NCI-H2227 treated with DMSO at 0.1 percent for 48 hours (cell line): Measurements from ENCODE around the gene TMEM204.

Experiments
- DNase-seq: peaks from one replicate; lab custom pipeline; 2025; lab: John Stamatoyannopoulos, UW

Gene TMEM204

DNA sequence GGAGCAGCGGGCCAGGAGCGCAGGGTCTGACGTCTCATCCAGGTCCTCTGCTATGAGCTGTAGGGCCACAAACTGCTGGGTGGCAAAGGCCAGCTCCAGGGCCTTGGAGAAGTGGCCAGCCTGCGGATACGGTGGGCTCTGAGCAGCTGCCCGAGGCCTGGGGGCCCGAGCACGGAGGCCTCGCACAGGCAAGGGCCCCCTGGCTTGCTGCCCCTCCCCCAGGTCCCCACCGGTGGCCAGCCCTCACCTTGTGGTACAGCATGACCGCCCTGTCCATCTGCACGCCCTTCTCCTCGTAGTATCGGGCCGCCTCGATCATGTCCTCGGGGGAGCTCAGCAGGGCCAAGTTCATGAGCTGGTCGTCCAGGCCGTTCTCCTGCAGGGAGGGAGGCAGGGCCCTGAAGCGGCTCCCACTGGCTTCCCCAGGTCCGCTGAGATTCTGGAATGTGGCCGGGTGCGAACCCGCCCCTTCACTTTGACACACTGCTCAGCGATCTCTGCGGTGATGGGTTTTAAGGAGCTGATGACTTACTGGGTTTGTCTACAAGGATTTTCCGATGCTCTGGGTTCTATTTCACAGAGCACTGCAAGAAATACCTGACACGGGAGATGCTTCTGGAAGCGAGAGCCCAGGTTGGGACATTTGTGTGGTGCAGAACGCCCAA is 9.8 kb upstream of the TMEM204 start:
- no peak for DNase-seq

DNA sequence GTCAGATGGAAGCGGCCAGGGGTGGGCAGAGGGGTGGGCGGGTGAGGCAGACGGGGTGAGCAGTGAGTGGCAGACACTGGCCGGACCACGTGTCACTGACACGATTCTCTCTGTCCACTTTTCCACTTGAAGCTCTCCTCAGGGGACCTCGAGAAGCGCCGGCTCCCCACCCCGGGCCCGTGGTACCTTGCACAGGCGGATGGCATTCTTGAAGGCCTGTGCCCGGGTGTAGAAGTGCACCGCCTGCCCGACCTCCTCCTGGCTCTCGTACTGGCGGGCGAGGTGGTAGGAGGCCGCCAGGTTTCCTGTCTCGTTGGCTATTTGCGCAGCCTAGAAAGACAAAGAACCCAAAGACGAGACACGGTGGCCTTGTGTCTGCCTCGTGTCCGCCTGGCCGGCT is 9.1 kb upstream of the TMEM204 start:
- DNase-seq, result no peak

DNA sequence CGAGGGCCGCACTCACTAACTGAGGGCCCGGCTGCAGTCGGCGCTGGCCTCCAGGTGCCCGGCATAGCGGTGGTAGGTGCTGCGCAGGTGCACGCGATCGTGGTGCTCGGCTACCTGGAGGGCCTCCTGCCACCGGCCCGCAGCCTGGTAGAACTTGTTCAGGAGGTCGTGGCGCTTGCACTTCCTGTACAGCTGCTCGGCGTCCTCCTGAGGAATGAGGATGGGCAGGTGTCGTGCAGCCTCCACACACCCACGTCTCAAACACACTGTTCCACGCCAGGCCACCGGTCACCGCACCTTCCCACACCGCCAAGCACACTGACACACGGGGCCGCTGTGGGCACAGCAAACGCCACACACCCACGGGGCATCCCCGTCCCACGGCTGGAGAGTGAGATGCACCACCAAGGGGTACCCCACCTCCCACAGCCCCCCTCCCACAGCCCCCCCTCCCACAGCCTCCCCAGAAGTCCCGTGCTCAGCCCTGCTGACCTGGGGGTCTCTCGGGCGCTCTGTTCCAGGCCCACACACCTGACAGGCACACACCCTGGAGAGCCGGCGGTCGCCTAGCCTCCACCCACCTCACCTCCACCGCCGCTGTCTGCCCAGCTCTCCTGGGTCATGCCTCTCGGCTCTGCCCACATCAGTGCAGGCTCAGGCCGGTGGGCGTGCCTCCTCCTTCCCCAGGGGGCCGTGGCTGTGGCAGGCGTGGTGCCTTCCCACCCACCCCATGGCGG is 7.4 kb upstream of the TMEM204 start:
- DNase-seq, result no peak

DNA sequence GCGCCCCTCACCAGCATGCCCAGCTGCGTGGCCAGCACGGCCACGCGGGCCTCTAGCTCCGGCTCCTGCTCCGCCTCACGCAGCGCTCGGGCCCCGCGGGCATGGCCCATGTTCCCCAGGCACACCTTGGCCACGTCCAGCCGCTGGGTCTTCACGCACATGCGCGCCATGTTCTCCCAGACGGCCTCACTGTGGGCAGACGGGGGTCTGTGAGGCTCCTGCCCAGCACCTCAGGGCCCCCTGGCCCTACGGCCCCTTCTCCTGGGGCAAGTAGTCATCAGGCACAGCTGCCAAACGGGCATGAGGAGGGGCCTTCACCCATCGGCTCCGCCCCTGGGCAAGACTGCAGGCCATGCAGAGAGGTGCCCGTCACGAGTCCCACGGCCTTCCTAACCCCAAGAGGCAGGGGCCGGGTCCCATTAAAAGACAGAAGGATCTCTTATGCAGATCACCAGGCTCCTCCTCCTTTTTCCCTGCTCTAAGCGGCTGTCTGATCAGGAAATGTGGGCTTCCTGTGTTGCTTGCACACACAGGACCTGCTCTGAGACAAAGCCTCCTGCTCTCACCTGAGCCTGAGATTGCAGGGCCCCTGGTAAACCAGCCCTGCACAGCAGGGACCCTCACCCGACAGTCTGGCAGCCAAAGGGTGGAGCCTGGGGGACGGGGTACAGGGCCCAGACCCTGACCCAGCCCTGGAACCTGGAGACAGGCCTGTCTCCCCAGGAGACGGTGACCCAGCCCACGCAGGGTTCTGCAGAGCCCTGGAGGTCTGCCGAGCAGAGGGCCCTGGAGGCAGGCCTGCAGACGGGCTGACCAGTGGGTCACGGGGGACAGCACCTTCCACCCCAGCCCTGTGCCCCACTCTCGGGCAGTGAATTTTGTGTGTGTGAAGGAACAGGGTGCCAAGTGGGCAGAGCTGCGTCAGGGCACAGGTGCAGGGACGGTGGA is 6.6 kb upstream of the TMEM204 start:
- DNase-seq, result no peak

DNA sequence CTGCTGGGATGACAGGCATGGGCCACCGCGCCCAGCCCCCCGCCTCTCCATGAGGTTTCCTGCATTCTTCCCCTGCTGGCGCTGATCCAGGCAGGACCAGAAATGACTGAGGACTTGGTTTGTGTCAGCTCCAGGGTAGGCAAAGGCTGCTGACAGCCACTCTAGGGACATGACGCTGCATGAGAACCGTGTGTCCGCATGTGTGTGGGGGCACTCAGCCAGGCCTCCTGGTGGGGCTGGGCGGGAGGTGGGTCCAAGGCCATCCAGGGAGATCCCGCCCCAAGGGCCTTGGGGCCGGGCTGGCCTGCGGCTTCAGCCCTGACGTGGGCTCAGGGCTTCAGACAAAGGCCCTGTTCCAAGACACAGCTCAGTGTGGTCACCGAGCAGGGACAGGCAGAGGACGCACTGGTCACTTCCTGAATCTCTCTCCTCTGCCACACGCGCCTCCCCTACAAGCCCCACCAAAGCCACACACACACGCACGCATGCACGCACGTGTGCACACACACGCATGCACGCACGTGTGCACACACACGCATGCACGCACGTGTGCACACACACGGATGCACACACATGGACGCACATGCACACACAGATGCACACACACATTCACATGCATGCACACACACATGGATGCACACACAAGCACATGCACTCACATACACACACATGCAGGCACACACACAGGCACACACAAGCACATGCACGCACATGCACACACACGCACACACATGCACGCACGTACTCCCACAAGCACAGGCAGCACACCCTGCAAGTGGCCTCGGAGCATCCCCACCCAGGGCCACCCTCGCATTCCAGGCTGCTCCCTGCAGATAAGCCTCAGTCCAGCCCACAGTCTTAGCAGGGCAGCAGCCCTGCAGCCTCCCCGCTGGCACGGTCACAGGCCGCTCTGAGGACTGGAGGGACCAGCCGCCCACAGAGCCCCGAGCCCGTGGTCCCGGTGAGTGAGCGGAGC is 5.3 kb upstream of the TMEM204 start:
- DNase-seq, result no peak

DNA sequence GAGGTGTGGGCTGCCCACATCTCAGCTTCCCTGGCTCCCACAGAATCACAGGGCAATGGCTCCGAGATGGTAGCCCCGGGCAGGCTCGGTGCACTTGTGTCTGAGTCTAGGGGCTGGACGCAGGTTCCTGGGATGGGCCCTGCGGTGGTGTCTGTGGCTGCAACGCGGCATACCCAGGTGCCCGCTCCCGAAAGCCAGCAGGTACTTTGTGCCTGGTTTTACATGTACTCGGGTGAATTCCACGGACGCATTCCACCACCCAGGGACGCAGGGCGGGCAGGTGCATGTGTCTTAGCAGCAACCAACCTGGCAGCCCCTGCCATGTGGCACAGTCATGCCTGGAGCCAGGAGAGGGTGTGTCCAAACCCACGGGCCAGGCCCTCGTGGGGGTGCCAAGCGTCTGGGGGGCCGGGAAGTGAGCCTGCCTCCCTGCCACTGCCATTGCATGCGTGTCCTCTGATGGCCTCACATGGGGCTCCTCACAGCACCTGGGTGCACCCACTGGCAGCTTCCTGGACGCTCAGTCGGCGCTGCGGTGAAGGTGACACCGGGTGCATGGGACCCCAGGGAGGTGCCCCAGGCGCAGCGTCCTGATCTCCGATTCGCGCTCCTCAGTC is 4.4 kb upstream of the TMEM204 start:
- no peak for DNase-seq

DNA sequence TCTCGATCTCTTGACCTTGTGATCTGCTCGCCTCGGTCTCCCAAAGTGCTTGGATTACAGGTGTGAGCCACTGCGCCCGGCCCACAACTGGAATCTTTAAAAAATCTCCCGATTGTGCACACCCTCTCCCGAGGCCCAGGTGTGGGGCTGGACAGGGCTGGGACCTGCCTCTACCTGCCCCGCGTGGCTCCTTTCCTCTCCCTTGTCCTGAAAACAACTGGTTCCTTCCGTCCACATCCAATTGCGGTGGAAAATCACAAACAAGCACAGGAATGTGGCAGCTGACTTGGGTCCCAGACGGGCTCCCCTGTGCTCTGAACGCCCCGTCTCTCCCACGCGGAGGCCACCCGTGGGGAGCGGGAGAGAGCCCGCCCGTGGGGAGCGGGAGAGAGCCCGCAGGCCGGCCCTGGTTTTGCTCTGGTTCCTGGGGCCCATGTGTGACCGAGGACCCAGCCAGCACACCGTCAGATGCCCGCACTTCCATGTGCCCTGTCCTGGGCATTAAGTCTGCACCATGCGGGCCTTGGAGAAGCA is 3.0 kb upstream of the TMEM204 start:
- DNase-seq, result no peak

DNA sequence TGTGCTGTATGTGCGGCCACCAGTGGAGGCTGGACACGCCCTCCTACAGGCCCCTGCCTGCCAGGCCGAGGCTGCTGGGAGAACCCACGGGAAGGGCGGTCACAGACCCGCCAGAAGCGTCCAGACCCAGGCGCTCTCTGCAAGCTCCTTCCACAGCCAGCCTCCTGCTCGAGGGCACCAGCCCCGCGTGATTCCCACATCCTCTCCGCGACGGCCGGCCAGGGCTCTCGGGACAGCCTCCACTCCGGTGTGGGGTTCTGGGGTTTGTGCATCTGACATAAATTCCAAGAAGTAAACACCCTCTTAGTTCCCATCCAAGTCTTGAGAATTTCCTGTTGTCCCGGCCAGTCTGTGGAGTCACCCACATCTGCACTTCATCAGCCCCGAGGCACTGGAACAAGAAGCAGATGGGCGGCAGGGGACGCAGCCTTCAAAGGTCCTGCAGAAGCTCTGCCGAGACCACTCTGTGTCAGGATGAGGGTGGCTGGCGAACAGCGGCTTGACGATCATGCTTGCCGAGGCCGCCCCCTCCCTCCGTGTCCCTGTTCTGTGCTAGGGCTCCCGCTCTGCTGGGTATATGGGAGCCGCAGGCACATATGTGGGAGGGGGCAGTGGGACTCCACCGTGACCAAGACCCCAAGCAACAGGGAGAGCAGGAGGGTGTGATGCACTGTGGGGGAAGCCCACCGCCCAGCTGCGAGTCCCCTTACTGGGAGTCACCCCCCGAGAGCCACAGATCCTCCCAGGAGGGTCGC is 2.4 kb upstream of the TMEM204 start:
- no peak for DNase-seq

DNA sequence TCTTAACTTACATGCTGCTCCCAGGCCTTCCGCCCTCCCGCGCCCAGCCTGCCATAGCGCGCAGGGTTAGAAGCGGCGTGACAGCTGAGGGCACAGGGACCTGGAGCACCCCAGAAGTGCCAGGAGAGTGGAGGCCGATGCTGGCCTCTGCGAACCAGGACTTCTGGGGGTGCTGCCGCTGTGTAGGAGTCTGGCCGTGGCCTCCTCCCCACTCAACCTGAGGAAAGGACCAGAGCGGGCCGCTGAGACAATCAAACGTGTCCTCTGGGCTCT is 1.9 kb upstream of the TMEM204 start:
- no peak for DNase-seq

DNA sequence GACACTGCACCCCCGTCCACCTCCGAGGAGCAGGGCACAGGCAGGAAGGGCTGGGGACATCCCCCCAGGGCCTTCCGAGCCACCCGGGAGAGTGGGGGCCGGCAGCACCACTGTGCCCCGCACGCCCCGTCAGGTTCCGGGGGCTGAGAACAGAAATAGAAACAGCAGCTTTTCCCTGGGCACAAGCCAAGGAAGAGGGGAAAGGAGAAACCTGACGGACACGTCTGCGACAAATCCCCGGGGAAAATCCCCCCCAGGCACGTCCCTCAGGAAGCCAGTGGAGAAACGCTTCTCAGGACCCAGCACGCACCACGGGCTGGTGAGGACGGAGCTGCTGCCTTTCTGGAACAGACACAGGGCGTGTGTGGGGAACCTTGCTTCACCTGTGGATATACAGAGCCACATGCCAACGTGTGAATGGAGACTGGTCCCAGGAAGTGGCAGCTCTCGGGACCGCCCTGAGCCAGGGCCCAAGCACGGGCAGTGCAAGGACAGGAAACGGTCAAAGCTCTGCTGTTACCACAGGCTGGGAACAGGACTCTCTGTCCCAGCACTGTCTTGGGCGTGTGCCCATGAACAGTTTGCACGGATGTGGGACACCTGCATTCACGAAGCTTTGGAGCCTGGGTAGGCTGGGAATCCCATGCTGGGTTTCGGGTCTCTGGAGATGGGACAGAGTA is 1.2 kb upstream of the TMEM204 start:
- no peak for DNase-seq

DNA sequence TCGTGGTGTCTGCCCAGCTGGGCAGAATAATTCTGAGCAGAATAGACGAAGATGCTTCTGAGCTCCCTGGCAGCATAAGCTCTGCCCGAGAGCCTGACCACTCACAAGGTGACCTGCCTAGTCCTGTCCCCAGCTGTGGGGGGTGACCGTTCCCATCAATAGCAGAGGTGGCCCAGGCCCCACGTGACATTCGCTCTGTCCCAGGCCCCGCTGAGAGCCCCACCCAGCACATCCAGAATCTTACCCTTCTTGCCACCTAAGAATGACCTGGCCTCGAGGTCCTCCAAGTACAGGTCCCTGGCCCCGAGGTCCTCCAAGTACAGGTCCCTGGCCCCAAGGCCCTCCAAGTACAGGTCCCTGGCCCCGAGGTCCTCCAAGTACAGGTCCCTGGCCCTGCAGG is 695 bp upstream of the TMEM204 start:
- no peak for DNase-seq

DNA sequence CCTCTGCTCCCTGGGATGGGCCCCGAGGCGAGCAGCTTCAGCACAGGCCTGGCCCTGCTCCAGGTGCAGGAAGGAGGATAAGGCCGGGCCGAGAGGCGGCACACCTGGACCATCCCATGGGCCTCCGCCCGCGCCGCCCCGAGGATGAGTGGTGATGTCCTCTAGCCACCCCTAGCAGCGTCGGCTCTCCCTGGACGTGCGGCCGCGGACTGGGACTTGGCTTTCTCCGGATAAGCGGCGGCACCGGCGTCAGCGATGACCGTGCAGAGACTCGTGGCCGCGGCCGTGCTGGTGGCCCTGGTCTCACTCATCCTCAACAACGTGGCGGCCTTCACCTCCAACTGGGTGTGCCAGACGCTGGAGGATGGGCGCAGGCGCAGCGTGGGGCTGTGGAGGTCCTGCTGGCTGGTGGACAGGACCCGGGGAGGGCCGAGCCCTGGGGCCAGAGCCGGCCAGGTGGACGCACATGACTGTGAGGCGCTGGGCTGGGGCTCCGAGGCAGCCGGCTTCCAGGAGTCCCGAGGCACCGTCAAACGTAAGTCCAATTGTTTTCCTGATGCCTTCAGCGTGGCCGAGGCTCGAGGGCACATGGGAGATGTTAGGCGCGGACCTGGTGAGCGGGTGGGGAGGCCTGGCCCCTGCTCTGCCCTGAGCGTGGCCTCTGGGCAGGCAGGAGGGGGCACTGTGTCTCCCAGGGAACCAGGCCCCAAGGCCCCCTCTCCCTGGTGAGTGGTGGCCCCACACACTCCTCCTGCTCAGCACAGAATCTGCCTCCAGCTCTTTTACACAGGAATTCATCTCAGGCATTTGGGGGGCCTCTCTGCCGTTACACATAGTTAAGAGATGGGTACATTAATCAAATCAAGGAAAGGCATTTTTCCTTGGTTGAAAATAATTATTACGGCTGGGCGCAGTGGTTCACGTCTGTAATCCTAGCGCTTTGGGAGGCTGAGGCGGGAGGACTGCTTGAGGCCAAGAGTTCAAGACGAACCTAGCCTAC is 855 bp downstream of the TMEM204 start:
- no peak for DNase-seq

DNA sequence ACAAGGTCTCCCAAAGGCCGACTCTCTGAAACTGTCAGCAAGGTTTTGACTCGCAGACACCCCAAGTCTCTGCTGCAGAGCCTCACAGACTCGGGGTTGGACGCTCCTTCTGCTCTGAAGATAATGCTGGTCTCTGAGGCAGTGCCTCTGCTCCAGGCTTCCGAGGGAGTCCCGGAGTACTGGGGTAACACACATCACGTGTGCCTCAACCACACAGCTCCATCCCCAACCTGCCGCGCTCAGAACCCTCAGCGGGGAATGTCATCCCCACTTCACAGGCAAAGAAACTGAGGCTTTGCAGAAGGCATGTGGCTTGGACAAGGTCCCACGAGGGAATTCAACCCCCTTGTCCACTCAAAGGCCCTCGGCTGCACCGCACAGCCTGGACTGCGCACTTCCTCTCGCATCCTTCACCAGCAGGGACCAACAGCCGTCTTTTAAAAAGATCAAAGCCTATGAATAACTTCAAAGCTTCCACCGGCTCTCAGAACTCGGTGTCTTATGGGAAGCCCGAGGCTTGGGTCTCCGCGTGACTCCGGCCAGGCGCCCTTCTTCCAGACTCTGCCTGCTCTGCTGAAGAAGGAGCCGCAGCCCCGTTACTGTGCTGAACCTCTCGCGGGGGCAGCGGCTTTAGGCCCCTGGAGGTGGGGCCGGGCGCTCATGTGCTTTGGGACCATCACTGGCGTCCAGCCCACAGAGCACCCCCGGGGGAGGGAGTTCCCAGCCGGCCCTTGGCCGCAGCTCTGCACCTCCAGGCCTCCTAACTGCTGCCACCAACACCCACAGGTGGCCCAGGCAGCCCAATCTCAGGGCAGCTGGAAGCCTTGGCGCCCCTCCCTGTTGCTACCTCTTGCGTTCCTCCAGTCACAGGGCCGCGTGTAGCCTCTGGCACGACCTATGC is 2.2 kb downstream of the TMEM204 start:
- DNase-seq, result no peak

DNA sequence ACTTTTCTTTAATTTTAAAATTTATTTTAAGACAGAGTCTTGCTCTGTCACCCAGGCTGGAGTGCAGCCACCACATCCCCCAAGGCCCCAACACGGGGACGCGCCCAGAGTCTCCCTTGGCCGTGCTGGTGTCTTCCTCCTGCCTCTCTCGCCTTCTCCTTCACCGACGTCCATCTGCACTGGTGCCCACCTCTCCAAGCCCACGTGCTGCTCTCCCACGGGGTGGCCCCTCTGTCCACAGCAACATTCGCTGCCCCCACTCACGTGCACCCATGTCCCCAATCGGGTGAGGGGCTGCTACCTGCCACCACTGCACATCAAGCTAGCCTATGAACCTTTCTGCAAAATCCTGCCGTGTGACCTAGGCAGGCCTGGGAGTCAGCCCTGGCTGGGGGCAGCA is 3.1 kb downstream of the TMEM204 start:
- no peak for DNase-seq

DNA sequence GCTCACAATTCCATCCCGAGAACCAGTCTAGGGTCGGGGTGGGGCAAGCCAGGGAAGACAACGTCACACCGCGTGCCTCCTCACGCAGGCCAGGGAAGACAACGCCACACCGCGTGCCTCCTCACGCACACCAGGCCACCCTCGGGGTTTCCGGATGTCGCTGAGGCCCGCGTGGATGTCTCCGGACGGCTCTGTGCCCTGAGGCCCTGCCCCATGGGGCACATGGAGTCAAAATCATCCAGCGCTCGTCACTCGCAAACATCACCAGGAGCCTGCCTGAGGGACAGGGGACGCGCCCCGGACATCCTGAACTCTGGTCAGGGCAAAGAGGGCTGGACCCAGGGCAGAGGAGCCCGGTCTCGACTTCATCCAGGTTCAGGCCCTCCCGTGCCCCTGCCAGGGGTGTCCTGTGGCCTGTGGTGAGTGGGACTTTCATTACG is 3.7 kb downstream of the TMEM204 start:
- DNase-seq, result no peak

DNA sequence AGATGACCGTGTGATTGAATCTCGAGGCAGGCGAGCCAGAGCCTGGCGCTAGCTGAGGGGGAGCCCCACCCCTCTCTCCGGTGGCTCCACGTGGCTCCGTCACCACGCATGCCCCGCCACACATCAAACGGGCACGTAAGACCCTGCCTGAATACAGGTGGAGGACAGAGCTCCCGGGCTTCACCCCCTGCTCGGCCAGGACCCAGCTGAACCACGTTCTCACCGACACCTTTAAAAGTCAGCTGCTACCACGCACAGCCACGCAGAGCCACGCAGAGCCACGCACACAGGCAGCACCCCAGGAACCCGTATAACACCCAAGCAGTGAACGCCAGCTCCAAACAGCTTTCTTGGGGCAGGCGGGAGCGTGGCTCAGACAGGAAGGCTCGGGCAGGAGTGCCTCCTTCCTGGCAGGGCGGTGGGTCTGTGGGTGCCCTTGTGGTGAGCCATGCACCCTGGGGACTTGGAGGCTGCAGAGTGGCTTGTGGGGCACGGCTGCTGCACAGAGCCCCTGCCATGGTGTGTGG is 4.4 kb downstream of the TMEM204 start:
- DNase-seq, result no peak
